Measurements from ENCODE around the gene PLA2G4B.
"Not testable (repeated sequence)": the region's sequence is repeated elsewhere in the genome, so short reads cannot be mapped to it uniquely, and the experiment has no call there.

Gene PLA2G4B

DNA sequence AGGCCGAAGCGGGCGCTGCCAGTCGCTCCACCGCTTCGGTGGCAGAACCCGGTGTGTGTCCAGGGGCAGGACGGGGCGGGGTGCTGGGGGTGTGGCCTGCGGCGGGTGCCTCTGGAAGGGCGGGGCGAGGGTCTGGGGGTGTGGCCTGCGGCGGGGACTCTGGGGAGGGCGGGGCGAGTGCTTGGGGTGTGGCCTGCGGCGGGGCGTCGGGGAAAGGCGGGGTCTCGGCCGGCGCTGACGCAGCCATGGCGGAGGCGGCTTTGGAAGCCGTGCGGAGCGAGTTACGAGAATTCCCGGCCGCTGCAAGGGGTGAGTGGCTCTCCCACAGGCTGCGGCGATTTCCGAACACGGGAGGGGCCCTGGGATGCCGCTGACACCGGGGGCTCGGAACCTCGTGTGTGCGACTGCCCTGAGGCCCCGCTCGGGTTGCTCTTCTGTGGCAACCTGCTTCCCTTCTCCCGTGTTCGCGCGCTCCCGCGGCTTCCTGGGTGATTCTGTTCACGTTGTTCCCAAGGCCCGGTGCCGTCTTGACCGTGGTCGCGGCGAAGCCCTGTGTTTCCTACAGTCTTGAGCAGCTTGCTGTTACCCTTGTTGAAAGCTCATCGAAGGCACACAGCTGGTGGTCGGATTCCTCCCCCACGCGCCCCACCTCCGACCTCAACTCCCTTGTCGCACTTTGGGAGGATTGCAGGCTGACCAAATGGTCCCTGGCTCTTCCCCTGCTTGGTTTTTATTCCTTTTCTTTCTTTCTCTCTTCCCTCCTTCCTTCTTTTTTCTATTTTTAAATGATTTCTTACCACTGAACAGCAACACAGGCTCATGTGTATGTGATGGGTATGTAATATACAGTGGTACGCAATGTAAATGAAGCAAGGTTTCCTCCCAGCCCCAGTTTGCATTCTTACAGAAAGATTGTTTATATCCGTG is 10.5 kb upstream of the PLA2G4B start, which contains the start of gene JMJD7:
Gene JMJD7, plus strand, starts transcription at position 213 of the 927 bp plus-strand sequence. Its CDS starts 33 bp downstream, at position 246.
- peak; percentile 97 for DNase-seq (ENCODE audit: low spot score)

DNA sequence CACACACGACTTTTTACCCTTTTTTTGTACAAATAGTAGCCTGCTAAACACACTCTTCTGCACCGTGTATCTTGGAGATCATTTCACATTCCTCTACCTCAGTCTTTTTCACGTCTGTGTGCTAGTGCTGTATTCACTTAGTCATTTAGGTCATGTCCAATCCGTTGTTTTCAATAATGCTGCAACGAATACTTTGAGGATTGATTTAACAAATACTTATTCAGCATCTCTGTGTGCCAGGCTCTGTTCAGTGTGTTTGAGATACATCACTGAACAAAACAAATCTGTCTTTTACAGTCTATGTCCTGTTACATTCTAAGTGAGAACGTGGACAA is 9.9 kb upstream of the PLA2G4B start:
- DNase-seq (ENCODE audit: low spot score), result no peak

DNA sequence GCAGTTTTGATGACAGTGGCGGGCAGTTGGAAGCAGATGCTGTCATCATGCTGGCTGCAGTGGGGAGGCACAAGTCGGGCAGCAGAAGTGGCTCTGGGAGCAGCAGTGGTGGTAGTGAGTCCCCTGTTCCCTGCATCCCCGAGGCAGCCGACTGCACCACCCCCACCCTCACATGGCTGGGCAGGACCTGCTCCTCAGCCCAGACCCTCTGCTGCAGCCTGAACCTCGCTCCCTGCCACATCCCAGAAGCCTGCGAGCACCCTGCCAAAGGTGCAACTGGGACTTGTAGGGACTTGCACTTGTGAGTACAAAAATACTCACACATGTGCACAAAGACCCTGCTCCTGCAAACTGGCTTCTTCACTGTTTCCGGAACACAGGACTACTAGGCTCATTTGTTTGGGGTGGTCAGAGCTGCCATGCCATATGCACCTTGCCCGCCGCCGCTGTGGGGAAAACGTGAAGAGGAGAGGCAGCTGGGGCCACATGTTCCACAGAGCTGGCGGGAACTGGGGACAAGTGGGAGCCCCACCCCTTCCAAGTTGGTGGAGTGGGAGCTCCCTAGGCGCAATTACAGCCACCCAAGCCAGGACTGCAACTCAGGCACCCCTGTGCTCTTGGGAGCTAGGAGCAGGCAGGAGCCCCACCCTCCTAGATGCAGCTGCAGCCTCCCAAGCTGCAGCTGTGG is 8.5 kb upstream of the PLA2G4B start:
- no peak for DNase-seq (ENCODE audit: low spot score)

DNA sequence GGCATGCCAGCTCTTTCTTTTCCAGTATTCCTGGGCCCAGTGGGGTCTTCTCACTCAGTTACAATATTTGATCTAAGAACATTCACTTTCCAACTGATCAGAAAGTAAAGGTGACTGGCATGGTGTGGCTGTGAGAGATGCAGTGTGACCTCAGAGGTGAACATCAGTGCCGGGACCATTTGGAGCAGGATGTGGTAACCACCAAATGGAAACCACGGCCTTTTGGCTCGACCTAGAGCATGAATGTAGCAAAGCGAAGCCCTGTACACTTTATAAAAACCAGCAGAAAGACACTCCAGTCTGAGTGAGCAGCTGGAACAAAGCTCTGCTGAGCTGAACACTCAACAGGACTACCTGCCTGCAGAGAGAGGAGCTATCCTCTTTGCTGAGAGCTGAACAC is 7.4 kb upstream of the PLA2G4B start:
- not testable (repeated sequence) for DNase-seq (ENCODE audit: low spot score)

DNA sequence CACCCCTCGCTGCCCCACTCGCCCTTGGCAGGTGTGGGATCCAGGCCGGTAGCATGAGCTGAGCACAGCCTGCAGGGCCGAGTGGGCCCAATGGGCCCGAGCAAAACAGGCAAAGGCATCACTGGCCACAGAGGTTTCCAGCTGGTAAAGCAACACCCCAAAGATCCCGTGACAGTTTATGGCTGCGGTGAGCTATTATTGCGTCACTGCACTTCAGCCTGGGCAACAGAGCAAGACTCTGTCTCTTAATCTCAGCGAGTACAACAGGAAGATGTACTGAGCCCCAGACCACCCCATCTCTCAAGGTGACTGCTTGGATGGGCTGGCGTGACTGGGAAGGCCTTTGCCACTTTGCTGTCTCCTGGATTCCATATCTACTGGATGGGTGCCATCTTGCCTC is 6.4 kb upstream of the PLA2G4B start:
- DNase-seq (ENCODE audit: low spot score), result no peak

DNA sequence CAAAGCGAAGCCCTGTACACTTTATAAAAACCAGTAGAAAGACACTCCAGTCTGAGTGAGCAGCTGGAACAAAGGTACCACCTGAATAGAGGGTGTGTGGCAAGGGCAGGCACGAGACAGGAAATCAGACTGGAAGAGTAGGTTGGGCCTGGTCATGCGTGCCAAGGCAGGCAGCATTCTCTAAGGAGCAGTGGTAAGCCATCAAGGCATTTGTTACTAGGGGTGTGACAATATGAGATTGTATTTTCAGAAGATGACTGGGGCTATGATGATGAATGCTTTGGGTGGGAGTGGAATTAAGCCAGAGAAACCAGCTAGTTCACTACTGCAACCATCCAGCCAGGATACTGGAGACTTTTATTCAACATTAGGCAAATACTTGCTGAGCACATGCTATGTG is 5.8 kb upstream of the PLA2G4B start:
- no peak for DNase-seq (ENCODE audit: low spot score)

DNA sequence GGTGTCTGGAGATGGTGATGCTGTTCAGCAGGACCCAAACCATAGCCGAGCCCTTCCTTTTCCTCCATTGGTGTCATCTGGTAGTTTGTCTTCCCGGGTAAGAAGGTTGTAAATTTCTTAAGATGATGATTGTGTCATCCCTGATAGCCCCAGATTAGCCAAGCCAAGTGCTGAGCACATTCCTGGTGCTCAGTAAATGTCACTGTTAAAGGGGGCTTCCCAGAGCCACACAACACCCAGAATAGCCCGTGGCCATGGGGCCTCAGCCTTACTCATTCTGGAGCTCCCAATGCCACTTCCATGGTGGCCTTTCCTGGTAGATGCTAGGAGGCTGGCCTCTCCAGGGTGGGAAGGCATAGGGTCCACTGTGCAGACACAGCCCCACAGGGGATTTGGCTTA is 4.6 kb upstream of the PLA2G4B start:
- DNase-seq (ENCODE audit: low spot score), result no peak

DNA sequence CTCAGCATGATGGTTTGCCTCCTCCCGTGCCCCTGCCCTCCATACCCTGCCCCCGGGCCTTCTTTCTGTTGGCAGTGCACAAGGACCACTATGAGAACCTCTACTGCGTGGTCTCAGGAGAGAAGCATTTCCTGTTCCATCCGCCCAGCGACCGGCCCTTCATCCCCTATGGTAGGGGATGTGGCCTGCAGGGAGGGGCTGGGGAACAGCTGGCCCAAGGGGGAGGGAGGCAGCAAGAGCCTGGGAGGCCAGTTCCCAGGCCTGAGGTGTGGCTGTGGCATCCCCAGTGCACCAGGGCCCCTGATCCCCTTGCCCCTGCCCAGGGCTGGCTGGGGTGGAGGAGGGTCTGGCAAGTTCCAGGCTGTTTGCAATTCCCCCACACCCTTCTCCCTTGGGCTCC is 2.6 kb upstream of the PLA2G4B start:
- DNase-seq (ENCODE audit: low spot score), result no peak

DNA sequence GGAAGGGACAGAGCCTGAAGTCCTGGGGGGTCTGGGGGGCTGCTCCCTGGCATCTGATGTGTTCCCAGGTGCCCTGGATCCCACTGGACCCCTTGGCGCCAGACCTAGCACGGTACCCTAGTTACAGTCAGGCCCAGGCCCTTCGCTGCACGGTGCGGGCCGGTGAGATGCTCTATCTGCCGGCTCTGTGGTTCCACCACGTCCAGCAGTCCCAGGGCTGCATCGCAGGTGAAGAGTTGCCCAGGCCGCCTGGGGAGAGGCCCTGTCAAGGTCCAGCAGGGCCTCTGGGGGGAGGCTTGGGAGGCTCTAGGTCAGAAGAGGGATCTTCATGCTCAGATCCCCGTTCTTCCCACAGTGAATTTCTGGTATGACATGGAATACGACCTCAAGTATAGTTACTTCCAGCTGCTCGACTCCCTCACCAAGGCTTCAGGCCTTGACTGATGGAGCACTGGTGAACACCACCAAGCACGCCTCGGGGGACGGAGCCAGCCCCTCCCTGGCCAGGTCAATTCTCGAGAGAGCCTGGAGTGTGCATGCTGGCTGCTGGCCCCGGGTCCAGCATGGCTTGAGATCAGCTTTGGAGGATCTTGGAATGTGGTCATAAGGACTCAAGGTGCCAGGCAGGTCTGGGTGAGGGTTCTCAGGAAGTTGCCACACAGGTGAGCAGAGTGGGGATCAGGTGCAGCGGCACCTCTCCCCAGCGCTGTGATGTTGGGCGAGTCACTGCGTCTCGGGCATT is 1.8 kb upstream of the PLA2G4B start:
- no peak for DNase-seq (ENCODE audit: low spot score)

DNA sequence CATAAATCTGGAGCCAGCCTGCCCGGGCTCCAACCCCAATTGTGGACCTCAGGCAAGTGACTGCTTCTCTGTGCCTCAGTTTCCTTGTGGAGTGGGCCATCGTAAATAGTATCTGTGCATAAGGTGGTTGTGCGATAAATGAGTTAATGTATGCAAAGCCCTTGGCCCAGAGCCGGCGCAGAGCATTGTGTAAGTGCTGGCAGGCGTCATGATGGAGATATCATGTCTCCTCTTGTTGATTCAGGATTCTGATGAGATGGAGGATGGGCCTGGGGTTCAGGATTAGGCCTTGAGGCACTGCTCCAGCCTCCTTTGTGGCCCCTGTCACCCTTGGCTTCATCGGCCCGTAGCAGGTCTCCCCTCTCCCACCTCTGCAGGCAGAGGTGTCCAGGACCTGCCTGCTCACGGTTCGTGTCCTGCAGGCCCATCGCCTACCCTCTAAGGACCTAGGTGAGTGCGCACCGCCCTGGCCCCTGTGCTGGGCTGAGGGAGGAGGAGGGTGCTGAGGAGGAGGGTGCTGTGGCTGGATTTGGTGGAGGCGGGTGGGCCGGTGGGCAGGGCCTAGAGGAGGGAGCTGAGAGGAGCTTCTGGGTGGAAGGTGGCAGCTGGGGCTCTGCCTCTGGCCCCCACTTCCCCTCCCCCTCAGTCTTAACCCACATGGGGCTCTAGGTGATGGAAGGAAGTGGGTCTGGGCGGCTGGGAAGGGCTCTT is 1.3 kb downstream of the PLA2G4B start:
- no peak for DNase-seq (ENCODE audit: low spot score)

DNA sequence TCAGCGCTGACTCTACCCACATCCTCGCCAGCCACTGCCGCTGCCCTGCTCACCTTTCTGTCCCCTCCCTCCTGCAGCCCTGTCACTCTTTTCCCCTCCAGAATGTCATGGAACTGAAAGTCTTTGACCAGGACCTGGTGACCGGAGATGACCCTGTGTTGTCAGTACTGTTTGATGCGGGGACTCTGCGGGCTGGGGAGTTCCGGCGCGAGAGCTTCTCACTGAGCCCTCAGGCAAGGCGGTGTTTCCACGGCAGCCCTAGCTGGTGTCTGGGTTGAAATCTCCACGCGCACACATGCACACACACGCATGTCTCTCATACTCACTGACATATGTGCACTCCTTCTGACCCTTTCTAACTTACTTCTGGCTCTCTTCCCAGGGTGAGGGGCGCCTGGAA is 2.0 kb downstream of the PLA2G4B start:
- no peak for DNase-seq (ENCODE audit: low spot score)

DNA sequence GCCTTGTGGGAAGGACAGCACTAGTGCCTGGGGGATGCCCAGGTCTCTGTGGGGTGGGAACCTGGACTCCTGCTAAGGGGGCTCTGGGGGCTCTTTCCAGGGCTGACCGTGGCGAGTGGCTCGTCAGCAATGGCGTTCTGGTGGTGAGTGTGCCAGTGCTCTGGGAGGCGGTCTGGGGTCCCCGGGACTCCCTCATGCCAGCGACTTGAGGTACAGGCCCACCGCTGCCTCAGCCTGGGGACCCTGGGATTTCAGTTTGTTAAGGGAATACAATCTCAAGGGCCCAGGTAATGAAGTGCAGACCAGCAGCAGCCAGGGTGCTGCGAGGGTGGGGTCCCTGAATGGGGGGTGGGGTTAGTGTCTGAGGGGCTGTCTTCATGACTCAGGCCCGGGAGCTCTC is 2.5 kb downstream of the PLA2G4B start:
- no peak for DNase-seq (ENCODE audit: low spot score)

DNA sequence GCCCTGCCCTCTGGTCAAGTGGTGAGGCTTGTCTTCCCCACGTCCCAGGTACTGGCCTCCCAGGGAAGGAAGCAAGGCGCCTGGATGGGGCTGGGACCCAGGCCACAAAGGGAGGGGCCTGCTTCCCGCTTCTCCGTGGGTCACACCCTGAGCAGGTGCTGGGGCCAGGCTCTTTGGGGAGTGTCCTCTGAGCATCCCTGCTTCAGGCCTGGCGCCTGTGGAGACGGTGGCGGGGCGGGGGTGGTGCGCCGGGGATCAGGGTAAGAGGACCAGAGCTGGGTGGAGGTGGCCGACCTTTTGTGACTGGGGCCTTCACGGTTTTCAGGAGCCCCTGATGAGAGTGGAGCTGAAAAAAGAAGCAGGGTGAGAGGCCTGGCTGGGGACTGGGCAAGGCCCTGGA is 3.6 kb downstream of the PLA2G4B start:
- DNase-seq (ENCODE audit: low spot score), result no peak

DNA sequence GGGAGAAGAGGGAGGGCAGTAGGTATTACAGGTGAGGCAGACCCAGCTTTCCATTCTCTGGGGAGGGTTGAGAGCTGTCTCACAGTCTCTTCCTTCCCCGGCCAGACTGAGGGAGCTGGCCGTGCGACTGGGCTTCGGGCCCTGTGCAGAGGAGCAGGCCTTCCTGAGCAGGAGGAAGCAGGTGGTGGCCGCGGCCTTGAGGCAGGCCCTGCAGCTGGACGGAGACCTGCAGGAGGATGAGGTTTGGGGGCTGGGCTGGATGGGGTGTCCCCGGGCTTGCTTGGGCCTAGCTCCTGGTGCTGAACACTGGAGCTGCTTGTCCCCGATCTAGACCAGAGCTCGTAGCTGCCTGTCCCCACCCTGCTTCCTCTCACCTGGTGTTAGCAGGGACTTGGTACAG is 4.9 kb downstream of the PLA2G4B start:
- no peak for DNase-seq (ENCODE audit: low spot score)

DNA sequence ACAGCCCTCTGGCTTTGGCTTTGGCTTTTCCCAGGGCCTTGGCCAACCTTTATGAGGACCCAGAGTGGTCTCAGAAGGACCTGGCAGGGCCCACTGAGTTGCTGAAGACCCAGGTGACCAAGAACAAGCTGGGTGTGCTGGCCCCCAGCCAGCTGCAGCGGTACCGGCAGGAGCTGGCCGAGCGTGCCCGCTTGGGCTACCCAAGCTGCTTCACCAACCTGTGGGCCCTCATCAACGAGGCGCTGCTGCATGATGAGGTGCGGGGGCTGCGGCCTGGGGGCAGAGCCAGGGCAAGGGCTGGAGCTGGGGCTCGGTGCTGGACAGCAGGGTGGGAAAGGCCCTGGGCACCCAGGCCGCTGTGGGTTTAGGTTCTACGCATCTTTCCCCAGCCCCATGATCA is 6.2 kb downstream of the PLA2G4B start:
- no peak for DNase-seq (ENCODE audit: low spot score)

DNA sequence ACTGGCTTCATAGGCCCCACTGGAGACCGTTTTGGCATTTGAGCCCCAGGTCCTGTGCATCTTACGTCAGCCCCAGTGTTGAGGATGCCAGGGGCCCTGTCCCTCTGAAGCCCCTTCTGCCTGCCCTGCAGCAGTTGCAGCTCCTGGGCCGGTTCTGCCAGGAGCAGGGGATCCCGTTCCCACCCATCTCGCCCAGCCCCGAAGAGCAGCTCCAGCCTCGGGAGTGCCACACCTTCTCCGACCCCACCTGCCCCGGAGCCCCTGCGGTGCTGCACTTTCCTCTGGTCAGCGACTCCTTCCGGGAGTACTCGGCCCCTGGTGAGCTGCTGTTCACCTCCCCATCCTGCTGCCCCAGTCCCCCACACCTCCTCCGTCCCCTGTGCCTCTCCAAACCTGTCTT is 8.6 kb downstream of the PLA2G4B start:
- no peak for DNase-seq (ENCODE audit: low spot score)

DNA sequence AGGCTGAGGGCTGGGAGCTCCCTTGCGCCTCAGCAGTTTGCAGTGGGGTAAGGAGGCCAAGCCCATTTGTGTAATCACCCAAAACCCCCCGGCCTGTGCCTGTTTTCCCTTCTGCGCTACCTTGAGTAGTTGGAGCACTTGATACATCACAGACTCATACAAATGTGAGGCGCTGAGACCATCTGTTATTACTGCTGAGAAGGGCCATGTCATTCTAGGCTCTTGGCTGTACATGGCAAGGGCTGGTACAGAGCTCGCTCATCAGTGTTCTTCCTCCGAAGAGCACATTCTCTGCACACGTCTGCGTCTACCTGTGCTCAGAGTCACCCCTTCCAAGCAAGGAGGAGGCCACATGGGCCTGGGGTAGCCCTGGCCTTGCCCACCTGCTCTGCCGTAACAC is 9.3 kb downstream of the PLA2G4B start:
- no peak for DNase-seq (ENCODE audit: low spot score)

DNA sequence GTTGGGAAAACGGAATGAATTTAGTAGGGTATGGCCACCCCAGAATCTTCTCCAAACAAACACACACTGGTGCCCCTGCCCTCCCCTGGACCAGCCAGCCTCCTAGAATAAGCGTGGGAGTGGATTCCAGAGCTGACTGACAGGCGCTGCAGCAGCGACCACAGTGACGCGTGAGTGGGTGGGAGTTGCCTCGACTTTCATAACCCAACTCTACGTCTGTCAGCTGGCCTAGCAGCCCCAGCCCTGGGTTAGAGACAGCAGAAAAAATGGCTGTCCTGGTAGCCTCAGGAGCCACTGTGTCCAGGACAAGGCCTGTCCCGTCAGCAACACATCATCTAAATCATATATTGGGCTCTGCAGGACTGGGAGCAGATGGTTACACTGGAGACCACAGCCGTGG is 10.0 kb downstream of the PLA2G4B start:
- no peak for DNase-seq (ENCODE audit: low spot score)

DNA sequence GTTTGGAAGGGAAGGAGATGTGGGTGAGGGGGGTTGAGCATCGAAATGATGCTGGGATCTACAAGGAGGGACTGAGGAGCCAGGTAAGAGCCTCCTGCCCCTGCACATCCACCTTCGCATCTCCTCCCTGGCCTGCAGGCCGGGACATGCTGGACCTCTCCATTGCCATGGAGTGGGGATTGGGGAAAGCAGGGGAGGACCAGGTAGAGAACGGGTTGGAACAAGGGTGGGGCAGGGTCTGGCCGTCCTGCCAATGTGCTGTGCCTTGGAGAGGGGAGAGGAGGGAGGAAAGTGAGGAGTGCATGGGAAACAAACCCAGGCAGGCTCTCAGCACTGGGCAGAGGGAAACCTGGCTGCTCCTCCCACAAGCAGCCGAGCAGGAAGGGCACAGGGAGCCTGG is 10.6 kb downstream of the PLA2G4B start:
- no peak for DNase-seq (ENCODE audit: low spot score)

DNA sequence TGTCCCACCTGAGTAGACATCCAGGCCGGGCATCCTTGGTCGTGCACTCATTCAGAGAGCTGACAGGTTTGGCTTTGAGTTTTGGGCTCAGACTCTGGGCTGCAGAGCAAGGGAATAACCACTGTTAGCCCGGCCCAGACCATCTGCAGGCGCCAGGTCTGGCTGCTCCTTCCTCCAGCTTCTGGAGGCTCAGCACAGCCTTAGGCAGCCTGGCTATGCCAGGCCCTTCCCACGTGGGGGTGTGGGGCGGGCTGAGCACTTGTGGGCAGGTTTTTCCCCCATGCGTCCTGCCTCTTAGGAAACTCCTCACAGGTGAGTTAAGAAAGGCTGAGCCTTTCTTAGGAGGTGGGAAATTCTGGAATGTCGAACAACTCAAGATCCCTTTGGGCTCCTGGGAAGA is 11.2 kb downstream of the PLA2G4B start:
- no peak for DNase-seq (ENCODE audit: low spot score)

DNA sequence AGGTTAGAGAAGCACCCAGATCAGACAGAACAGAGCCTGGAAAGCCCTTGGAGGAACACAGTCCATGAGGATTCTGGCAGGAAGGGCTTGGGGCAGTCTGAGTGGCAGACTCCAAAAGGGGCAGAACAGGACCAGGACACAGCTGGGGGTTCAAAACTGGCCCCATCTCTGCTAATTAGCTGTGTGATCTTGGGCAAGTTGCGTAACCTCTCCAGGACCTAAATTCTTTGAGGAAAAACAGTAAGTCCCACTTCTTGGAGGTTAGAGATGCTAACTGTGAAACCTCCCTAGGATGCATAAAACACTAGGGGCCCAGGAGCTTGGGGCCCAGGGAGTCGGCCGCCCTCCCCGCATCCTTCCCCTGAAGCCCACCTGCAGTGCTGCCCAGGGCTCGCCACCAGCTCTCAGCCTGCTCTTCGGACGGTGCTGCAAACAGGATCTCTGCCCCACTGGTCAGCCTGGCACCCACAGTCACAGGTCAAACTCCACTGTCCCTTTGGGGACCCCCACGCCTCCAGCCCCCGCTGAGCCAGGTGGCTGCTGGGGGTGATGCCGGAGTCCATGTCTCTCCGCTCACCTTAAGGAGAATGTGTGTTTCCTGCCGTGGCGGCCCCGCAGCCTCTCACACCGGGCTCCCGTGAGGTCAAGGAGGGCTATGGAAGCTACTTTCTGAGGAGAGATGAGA is 12.0 kb downstream of the PLA2G4B start:
- DNase-seq (ENCODE audit: low spot score), result no peak

DNA sequence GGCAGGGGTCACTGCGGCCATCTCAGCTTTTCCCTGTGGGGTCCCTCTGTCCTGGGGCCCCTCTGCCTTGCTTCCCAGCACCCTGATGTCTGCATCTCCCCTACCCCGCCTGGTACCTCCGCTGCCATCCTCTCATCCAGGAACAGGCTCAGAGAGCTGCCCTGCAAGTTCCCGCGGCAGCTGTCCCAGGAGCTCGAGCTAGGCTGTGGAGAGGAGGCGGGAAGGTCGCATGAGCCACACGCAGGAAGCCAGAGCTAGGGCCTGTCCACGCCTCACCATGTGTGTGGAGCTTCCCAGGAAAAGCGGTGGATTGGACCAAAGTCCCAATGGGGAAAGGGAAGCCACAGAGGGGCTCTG is 12.5 kb downstream of the PLA2G4B start:
- DNase-seq (ENCODE audit: low spot score), result no peak
